ENCODE data around the gene SNAP47.

SNAP47 gene

GRCh38 chr1:227760377-227760776, 25.1 kb downstream of the SNAP47 start (continued):
- TF ChIP-seq, protein P1, sequence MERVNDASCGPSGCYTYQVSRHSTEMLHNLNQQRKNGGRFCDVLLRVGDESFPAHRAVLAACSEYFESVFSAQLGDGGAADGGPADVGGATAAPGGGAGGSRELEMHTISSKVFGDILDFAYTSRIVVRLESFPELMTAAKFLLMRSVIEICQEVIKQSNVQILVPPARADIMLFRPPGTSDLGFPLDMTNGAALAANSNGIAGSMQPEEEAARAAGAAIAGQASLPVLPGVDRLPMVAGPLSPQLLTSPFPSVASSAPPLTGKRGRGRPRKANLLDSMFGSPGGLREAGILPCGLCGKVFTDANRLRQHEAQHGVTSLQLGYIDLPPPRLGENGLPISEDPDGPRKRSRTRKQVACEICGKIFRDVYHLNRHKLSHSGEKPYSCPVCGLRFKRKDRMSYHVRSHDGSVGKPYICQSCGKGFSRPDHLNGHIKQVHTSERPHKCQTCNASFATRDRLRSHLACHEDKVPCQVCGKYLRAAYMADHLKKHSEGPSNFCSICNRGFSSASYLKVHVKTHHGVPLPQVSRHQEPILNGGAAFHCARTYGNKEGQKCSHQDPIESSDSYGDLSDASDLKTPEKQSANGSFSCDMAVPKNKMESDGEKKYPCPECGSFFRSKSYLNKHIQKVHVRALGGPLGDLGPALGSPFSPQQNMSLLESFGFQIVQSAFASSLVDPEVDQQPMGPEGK (CRISPR knock-in tag; IDR thresholded peaks at IDR 0.05; ENCODE audit: borderline replicate concordance): no peak
- no peak for TF ChIP-seq ARNTL (CRISPR knock-in tag; IDR thresholded peaks at IDR 0.05; ENCODE audit: borderline replicate concordance, low read depth)
- TF ChIP-seq ZNF70 (CRISPR knock-in tag; IDR thresholded peaks at IDR 0.05): no peak
- no peak for TF ChIP-seq ZFP3 (CRISPR knock-in tag; IDR thresholded peaks at IDR 0.05)
- no peak for TF ChIP-seq PPARA (CRISPR knock-in tag; IDR thresholded peaks at IDR 0.05; ENCODE audit: borderline replicate concordance)
- TF ChIP-seq SNAI2 (CRISPR knock-in tag; IDR thresholded peaks at IDR 0.05): no peak
- TF ChIP-seq ZFP30 (CRISPR knock-in tag; IDR thresholded peaks at IDR 0.05): no peak
- no peak for TF ChIP-seq BACH2 (CRISPR knock-in tag; IDR thresholded peaks at IDR 0.05; ENCODE audit: borderline replicate concordance)

GRCh38 chr1:227761621-227762230, 26.5 kb downstream of the SNAP47 start:
- no peak for ATAC-seq
- TF ChIP-seq CREB5 (CRISPR knock-in tag; IDR thresholded peaks at IDR 0.05; ENCODE audit: low read depth): no peak
- no peak for TF ChIP-seq BACH2 (CRISPR knock-in tag; IDR thresholded peaks at IDR 0.05; ENCODE audit: borderline replicate concordance)
- TF ChIP-seq ZNF565 (CRISPR knock-in tag; conservative IDR thresholded peaks at IDR 0.05; ENCODE audit: low read depth): no peak
- TF ChIP-seq ZC3H10 (CRISPR knock-in tag; IDR thresholded peaks at IDR 0.05): no peak
- no peak for TF ChIP-seq POU6F1 (CRISPR knock-in tag; IDR thresholded peaks at IDR 0.05; ENCODE audit: borderline replicate concordance, low read depth)
- no peak for TF ChIP-seq SNAI2 (CRISPR knock-in tag; IDR thresholded peaks at IDR 0.05)
- no peak for TF ChIP-seq TCF4 (CRISPR knock-in tag; IDR thresholded peaks at IDR 0.05; ENCODE audit: borderline replicate concordance)
- no peak for TF ChIP-seq ISL1 (CRISPR knock-in tag; IDR thresholded peaks at IDR 0.05)
- TF ChIP-seq ZNF70 (CRISPR knock-in tag; IDR thresholded peaks at IDR 0.05): no peak
- TF ChIP-seq ZFP3 (CRISPR knock-in tag; IDR thresholded peaks at IDR 0.05): no peak
- no peak for TF ChIP-seq ZNF8 (CRISPR knock-in tag; IDR thresholded peaks at IDR 0.05)
- TF ChIP-seq, protein P1 (CRISPR knock-in tag; IDR thresholded peaks at IDR 0.05; ENCODE audit: borderline replicate concordance): no peak
- TF ChIP-seq OSR1 (CRISPR knock-in tag; IDR thresholded peaks at IDR 0.05): no peak

- no peak for TF ChIP-seq ZC3H10 (CRISPR knock-in tag; IDR thresholded peaks at IDR 0.05)
- no peak for TF ChIP-seq PPARA (CRISPR knock-in tag; IDR thresholded peaks at IDR 0.05; ENCODE audit: borderline replicate concordance)
- TF ChIP-seq TOX (CRISPR knock-in tag; IDR thresholded peaks at IDR 0.05; ENCODE audit: borderline replicate concordance): no peak
- TF ChIP-seq TSHZ2 (CRISPR knock-in tag; IDR thresholded peaks at IDR 0.05): no peak
- TF ChIP-seq ZNF70 (CRISPR knock-in tag; IDR thresholded peaks at IDR 0.05): no peak
- TF ChIP-seq TCF4 (CRISPR knock-in tag; IDR thresholded peaks at IDR 0.05; ENCODE audit: borderline replicate concordance): no peak
- TF ChIP-seq CSDC2 (CRISPR knock-in tag; IDR thresholded peaks at IDR 0.05): no peak
- TF ChIP-seq ZNF565 (CRISPR knock-in tag; conservative IDR thresholded peaks at IDR 0.05; ENCODE audit: low read depth): no peak
- TF ChIP-seq ARNTL (CRISPR knock-in tag; IDR thresholded peaks at IDR 0.05; ENCODE audit: borderline replicate concordance, low read depth): no peak
- TF ChIP-seq CREB5 (CRISPR knock-in tag; IDR thresholded peaks at IDR 0.05; ENCODE audit: low read depth): no peak
- no peak for TF ChIP-seq RARB (CRISPR knock-in tag; IDR thresholded peaks at IDR 0.05)
- no peak for TF ChIP-seq BACH2 (CRISPR knock-in tag; IDR thresholded peaks at IDR 0.05; ENCODE audit: borderline replicate concordance)
- TF ChIP-seq OSR1 (CRISPR knock-in tag; IDR thresholded peaks at IDR 0.05): no peak
- TF ChIP-seq ISL1 (CRISPR knock-in tag; IDR thresholded peaks at IDR 0.05): no peak
- peak; percentile 76 for ATAC-seq
These were observed 27.1 kb downstream of the SNAP47 start for GRCh38 chr1:227762231-227762911.

Data from SK-N-SH treated with all-trans-retinoic acid at 6 μM for 48 hours (cell line).